ENCODE measurements around the gene FAM229A. TPM values are rescaled to one million over a fixed set of nuclear protein-coding genes. Genes with fewer than 3 reads are reported as not detected.
"Not testable (repeated sequence)": the region's sequence is repeated elsewhere in the genome, so short reads cannot be mapped to it uniquely, and the experiment has no call there.

The FAM229A gene
- total RNA-seq, 4 donors from 2014 or later = 1.4 to 7.1 (median 3.2) TPM

GRCh38 chr1:32404946-32405345 lies 42.7 kb upstream of the FAM229A start:
- 37 to 44% methylated on average over 2 of the region's 2 CpGs for WGBS, 2 donors
- intact Hi-C loops (cut with DNase I) = no loop called here

GRCh38 chr1:32400876-32401631 lies 38.8 kb upstream of the FAM229A start:
- DNase-seq = no peak
- Histone ChIP-seq H3K4me1 (peaks cover 0 to 9% (median 3%) of the 10 kb centered on the region in 3 donors), H3K9me3 (no peaks in the 10 kb centered on the region), H3K27me3 (no peaks in the 10 kb centered on the region), H3K36me3 (no peaks in the 10 kb centered on the region), H3K27ac (peak overlapping the region; percentile 24 to 80 (median 58)), H3K4me3 (peak overlapping the region in 1 of 4 donors; percentile 22)
- 25 to 93% methylated on average over 1 to 8 of the region's 13 CpGs for WGBS, 2 donors
- TF ChIP-seq POLR2A (IDR thresholded peaks at IDR 0.05) (no peak), CTCF (IDR thresholded peaks at IDR 0.05) (peak; percentile 64 to 93 (median 86))
- intact Hi-C loops (cut with DNase I) = no loop called here

More at GRCh38 chr1:32404946-32405345, 42.7 kb upstream of the FAM229A start:
- H3K27ac ChIP-seq = no peak overlapping the region
- TF ChIP-seq CTCF (IDR thresholded peaks at IDR 0.05) (no peak), POLR2A (IDR thresholded peaks at IDR 0.05) (no peak)
- H3K4me3 ChIP-seq = no peak overlapping the region
- no peaks in the 10 kb centered on the region for H3K9me3 ChIP-seq
- DNase-seq = no peak
- no peaks in the 10 kb centered on the region for H3K36me3 ChIP-seq
- peaks cover 0 to 9% (median 3%) of the 10 kb centered on the region in 3 donors for H3K4me1 ChIP-seq
- no peaks in the 10 kb centered on the region for H3K27me3 ChIP-seq

GRCh38 chr1:32399843-32400242 lies 37.6 kb upstream of the FAM229A start:
- Histone ChIP-seq H3K4me3 (no peak overlapping the region), H3K4me1 (peaks cover 0 to 20% (median 9%) of the 10 kb centered on the region in 3 donors), H3K27me3 (no peaks in the 10 kb centered on the region), H3K9me3 (no peaks in the 10 kb centered on the region), H3K27ac (no peak overlapping the region), H3K36me3 (no peaks in the 10 kb centered on the region)
- DNase-seq = no peak
- intact Hi-C loops (cut with DNase I) = no loop called here
- 66 to 72% methylated on average over 4 of the region's 4 CpGs for WGBS, 2 donors
- TF ChIP-seq POLR2A (IDR thresholded peaks at IDR 0.05) = no peak
- TF ChIP-seq CTCF (IDR thresholded peaks at IDR 0.05) = no peak

- 63 to 66% methylated on average over 2 of the region's 2 CpGs for WGBS, 2 donors
- H3K27me3 ChIP-seq = no peaks in the 10 kb centered on the region
- H3K9me3 ChIP-seq = no peaks in the 10 kb centered on the region
- H3K4me1 ChIP-seq = peaks cover 0 to 27% (median 13%) of the 10 kb centered on the region in 3 donors
- H3K36me3 ChIP-seq = no peaks in the 10 kb centered on the region
- intact Hi-C loops (cut with DNase I) = no loop called here
- no peak overlapping the region for H3K27ac ChIP-seq
- DNase-seq = no peak
- TF ChIP-seq CTCF (IDR thresholded peaks at IDR 0.05) = no peak
- TF ChIP-seq POLR2A (IDR thresholded peaks at IDR 0.05) = no peak
- no peak overlapping the region for H3K4me3 ChIP-seq
These were observed 36.1 kb upstream of the FAM229A start for GRCh38 chr1:32398401-32398800.

GRCh38 chr1:32396524-32396923 lies 34.2 kb upstream of the FAM229A start:
- H3K4me3 ChIP-seq; H3K27ac ChIP-seq; H3K27me3 ChIP-seq; intact Hi-C loops (cut with DNase I); DNase-seq; H3K9me3 ChIP-seq: not testable (repeated sequence)
- H3K36me3 ChIP-seq = peaks cover 0 to 16% (median 2%) of the 10 kb centered on the region in 3 donors
- peaks cover 0 to 46% (median 31%) of the 10 kb centered on the region in 3 donors for H3K4me1 ChIP-seq
- 73 to 74% methylated on average over 5 of the region's 5 CpGs for WGBS, 2 donors

All from esophagus squamous epithelium (tissue), 5 donors.